HCT116 (cell line): Measurements from ENCODE around the gene KPNB1. TPM values are rescaled to one million over a fixed set of nuclear protein-coding genes. Genes with fewer than 3 reads are reported as not detected.
A peak's percentile ranks its signal among the peaks of the same experiment; 100 is the strongest.

Experiments used
- ATAC-seq: fragments of 200-7000 bp; cut with Tn5 transposase; 2 replicates; pipeline ENCODE4 v1.9.1; 2020; ENCODE audit warnings: mild to moderate bottlenecking, moderate library complexity
- BruUV-seq: library from RNA; stranded (reverse); fragments of 400-500 nt; replicated peaks from 2 replicates; lab custom pipeline; 2021; lab: Mats Ljungman, UMichigan
- CTCF ChIA-PET: fragments of 300-600 bp; sonication (Branson Sonifier 250); formaldehyde crosslinking; loops from one replicate; lab custom pipeline; 2021; ENCODE audit warnings: antibody characterized with exemption; lab: Charles Lee
- POLR2A ChIA-PET: fragments of 300-600, 350-600 bp; sonication (Branson Sonifier 250); formaldehyde crosslinking; loops from one replicate; lab custom pipeline; 2021; ENCODE audit warnings: antibody characterized with exemption; lab: Charles Lee
- RAD21 ChIA-PET, 2 experiments: fragments of 300-600 bp; sonication (Branson Sonifier 250); formaldehyde crosslinking; loops; one replicate each; lab custom pipeline; 2023; ENCODE audit warnings: low total read pairs in 2 of 2; ENCODE audit not compliant: uncharacterized antibody in 2 of 2, unreplicated experiment in 2 of 2, low non-redundant PET in 1 of 2; lab: Charles Lee
- DNase-seq: peaks from one replicate; pipeline ENCODE4 v3.0.0-alpha.2; 2010; ENCODE audit warnings: low read depth, low spot score
- H2AFZ ChIP-seq: fragments of 200-600 bp; shearing (Covaris generic), sonication (generic); 2 replicates; pipeline ENCODE4 v1.6.1; 2017; ENCODE audit warnings: low read depth, mixed run types, mixed read lengths, antibody characterized with exemption, low read length; ENCODE audit not compliant: poor library complexity, severe bottlenecking
- H3K27ac ChIP-seq: 2 replicates; pipeline ENCODE4 v1.5.1; 2012; ENCODE audit warnings: low read depth, low read length
- H3K27me3 ChIP-seq: fragments of 200-600 bp; sonication (generic); 2 replicates; pipeline ENCODE4 v1.6.1; 2016; ENCODE audit warnings: mixed run types, low read length, mixed read lengths; ENCODE audit not compliant: insufficient read depth
- H3K36me3 ChIP-seq, 2 experiments: fragments of 200-500 bp in 1 of 2; fragments of 200-600 bp in 1 of 2; sonication (Bioruptor generic) in 1 of 2; sonication (generic) in 1 of 2; 2 replicates each; pipeline versions ENCODE4 v1.5.1 to v1.6.1; 2014 to 2016; ENCODE audit warnings: low read length in 2 of 2, inconsistent platforms in 1 of 2, mixed read lengths in 1 of 2, mixed run types in 1 of 2; ENCODE audit not compliant: insufficient read depth in 2 of 2, control insufficient read depth in 1 of 2
- H3K4me1 ChIP-seq, 2 experiments: fragments of 200-600 bp in 1 of 2; sonication (generic) in 1 of 2; 2 replicates each; pipeline versions ENCODE4 v1.5.1 to v1.6.1; 2012 to 2017; ENCODE audit warnings: low read length in 2 of 2, inconsistent platforms in 1 of 2, mild to moderate bottlenecking in 1 of 2, mixed read lengths in 1 of 2, mixed run types in 1 of 2, moderate library complexity in 1 of 2; ENCODE audit not compliant: insufficient read depth in 2 of 2, control insufficient read depth in 1 of 2
- H3K4me2 ChIP-seq: fragments of 200-600 bp; sonication (generic); 2 replicates; pipeline ENCODE4 v1.6.1; 2017; ENCODE audit warnings: mixed run types, low read length, mixed read lengths
- H3K4me3 ChIP-seq, 2 experiments: fragments of 200-600 bp in 1 of 2; sonication (generic) in 1 of 2; replicated peaks in 1 of 2; 2 replicates each; pipeline ENCODE4 v1.5.1; 2011 to 2016; ENCODE audit warnings: low read length in 2 of 2, control low read depth in 1 of 2, low read depth in 1 of 2, mild to moderate bottlenecking in 1 of 2, mixed read lengths in 1 of 2, mixed run types in 1 of 2
- H3K79me2 ChIP-seq: fragments of 200-600 bp; sonication (generic); 2 replicates; pipeline ENCODE4 v1.6.1; 2017; ENCODE audit warnings: mild to moderate bottlenecking, mixed run types, low read length, moderate library complexity, mixed read lengths; ENCODE audit not compliant: insufficient read depth
- H3K9ac ChIP-seq: fragments of 200-600 bp; sonication (generic); 2 replicates; pipeline ENCODE4 v1.6.1; 2016; ENCODE audit warnings: low read length, mixed read lengths
- H3K9me2 ChIP-seq: fragments of 200-600 bp; sonication (generic), shearing (Covaris generic); 2 replicates; pipeline ENCODE4 v1.6.1; 2017; ENCODE audit warnings: mixed run types, mild to moderate bottlenecking, moderate library complexity; ENCODE audit not compliant: insufficient read depth
- H3K9me3 ChIP-seq, 2 experiments: fragments of 200-500 bp in 1 of 2; fragments of 200-600 bp in 1 of 2; sonication (Bioruptor generic) in 1 of 2; sonication (generic) in 1 of 2; 2 replicates each; pipeline ENCODE4 v1.6.1; 2014 to 2017; ENCODE audit warnings: low read length in 2 of 2, mixed read lengths in 2 of 2, inconsistent platforms in 1 of 2, low read depth in 1 of 2, mild to moderate bottlenecking in 1 of 2, mixed run types in 1 of 2, moderate library complexity in 1 of 2; ENCODE audit not compliant: control insufficient read depth in 1 of 2, insufficient read depth in 1 of 2
- H4K20me1 ChIP-seq: fragments of 200-600 bp; sonication (generic), shearing (Covaris generic); 2 replicates; pipeline ENCODE4 v1.6.1; 2017; ENCODE audit warnings: mixed run types, mild to moderate bottlenecking, moderate library complexity; ENCODE audit not compliant: insufficient read depth
- CEBPB ChIP-seq: IDR thresholded peaks from 2 replicates; pipeline ENCODE4 v1.6.1; 2012; ENCODE audit warnings: low read depth
- ELF1 ChIP-seq: IDR thresholded peaks from 2 replicates; pipeline ENCODE4 v1.6.1; 2012; ENCODE audit warnings: low read depth, borderline replicate concordance
- FOSL1 ChIP-seq: IDR thresholded peaks from 2 replicates; pipeline ENCODE4 v1.6.1; 2012; ENCODE audit warnings: low read depth
- POLR2AphosphoS5 ChIP-seq: IDR thresholded peaks from 2 replicates; pipeline ENCODE4 v1.6.1; 2011; ENCODE audit warnings: mild to moderate bottlenecking, low read depth, low read length, moderate library complexity
- SIN3A ChIP-seq: IDR thresholded peaks from 2 replicates; pipeline ENCODE4 v1.6.1; 2012; ENCODE audit warnings: low read depth
- TCF7L2 ChIP-seq: IDR thresholded peaks from 2 replicates; pipeline ENCODE4 v1.7.0; 2011; ENCODE audit warnings: borderline replicate concordance, inconsistent platforms; ENCODE audit not compliant: insufficient read depth, insufficient read length; ENCODE audit errors: extremely low read depth
- intact Hi-C: fragments of 100-400 bp; cut with micrococcal nuclease; formaldehyde crosslinking; loops from 2 replicates; pipeline ENCODE4 v1.10.0; 2022
- total RNA-seq: library from RNA; stranded (reverse); gene quantifications from one replicate; pipeline ENCODE4 v1.2.1, GENCODE V29; 2021; ENCODE audit not compliant: unreplicated experiment
- TF ChIP-seq, protein P1 (sequence below): IDR thresholded peaks from 2 replicates; pipeline ENCODE4 v1.6.1; 2012
- TF ChIP-seq, protein P2 (sequence below): IDR thresholded peaks from 2 replicates; pipeline ENCODE4 v1.6.1; 2012
- TF ChIP-seq, protein P3 (sequence below): IDR thresholded peaks from 2 replicates; pipeline ENCODE4 v1.6.1; 2012; ENCODE audit warnings: low read depth

The KPNB1 gene
- total RNA-seq, 1 experiment from 2014 or later, result 526 TPM

DNA sequence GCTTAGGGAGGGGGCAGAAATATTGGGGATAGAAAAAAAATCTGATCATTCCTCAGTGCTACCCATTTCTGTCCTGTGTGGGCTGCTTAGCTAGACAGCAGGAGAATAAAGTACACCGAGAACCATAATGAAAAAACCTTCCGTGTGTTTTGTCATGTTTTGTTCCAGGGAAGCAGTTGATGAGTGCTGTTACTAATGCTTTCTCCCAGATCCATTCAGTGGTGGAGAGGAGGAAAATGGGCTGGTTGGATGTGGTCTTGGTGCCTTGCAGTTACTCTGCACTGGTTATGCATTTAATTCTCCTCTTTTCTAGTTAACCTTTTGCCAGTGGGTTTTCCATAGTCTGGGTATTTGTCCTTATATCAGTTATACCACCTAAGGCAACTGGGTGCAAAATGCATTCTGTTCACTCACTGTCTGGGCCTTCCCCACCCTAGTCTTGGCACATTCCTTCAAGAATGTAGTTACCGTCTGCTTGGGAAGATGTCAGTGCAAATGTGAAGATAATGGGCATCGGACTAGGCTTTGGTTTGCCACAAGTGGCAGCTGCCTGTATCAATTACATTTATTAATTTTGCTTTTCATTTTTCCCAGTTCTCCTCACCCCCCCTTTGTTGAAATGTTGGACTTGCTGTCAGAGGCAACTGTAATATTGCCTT is 34.9 kb downstream of the KPNB1 start:
- Histone ChIP-seq H3K9me2 (no peaks in the 10 kb centered on the region), H3K27ac (no peak overlapping the region), H3K4me3 (no peak overlapping the region), H3K79me2 (peaks cover 4% of the 10 kb centered on the region; the same call in 1 of the 2 replicates), H3K27me3 (no peaks in the 10 kb centered on the region), H2AFZ (no peak overlapping the region), H3K4me2 (no peak overlapping the region), H3K9me3 (no peaks in the 10 kb centered on the region), H3K36me3 (peaks cover 47 to 56% of the 10 kb centered on the region in 2 experiments), H4K20me1 (peaks cover 14% of the 10 kb centered on the region; the same call in 1 of the 2 replicates), H3K9ac (no peak overlapping the region), H3K4me1 (peaks cover 0 to 8% of the 10 kb centered on the region in 2 experiments; a peak in 1 of 4 replicates)
- intact Hi-C loops, result no loop called here
- ChIA-PET CTCF (no interaction called here), RAD21 (no interaction called here), POLR2A (interaction anchor here (0.8 to 1.1 kb wide), 3 partner anchors 10 to 14 kb away, joined by 3 read pairs; partner anchors contain the start of gene TBKBP1)
- BruUV-seq, result no TSS peak
- no peak for DNase-seq
- ATAC-seq, result 0 out of 2 replicates have a peak, but pooled peaks have one; percentile 19
- 0 out of 2 replicates have a peak, but pooled peaks have one; percentile 16 for TF ChIP-seq POLR2AphosphoS5
- TF ChIP-seq, protein P1, sequence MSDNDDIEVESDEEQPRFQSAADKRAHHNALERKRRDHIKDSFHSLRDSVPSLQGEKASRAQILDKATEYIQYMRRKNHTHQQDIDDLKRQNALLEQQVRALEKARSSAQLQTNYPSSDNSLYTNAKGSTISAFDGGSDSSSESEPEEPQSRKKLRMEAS, result no peak
- TF ChIP-seq, protein P2, sequence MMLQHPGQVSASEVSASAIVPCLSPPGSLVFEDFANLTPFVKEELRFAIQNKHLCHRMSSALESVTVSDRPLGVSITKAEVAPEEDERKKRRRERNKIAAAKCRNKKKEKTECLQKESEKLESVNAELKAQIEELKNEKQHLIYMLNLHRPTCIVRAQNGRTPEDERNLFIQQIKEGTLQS, result no peak
- TF ChIP-seq TCF7L2, result no peak

DNA sequence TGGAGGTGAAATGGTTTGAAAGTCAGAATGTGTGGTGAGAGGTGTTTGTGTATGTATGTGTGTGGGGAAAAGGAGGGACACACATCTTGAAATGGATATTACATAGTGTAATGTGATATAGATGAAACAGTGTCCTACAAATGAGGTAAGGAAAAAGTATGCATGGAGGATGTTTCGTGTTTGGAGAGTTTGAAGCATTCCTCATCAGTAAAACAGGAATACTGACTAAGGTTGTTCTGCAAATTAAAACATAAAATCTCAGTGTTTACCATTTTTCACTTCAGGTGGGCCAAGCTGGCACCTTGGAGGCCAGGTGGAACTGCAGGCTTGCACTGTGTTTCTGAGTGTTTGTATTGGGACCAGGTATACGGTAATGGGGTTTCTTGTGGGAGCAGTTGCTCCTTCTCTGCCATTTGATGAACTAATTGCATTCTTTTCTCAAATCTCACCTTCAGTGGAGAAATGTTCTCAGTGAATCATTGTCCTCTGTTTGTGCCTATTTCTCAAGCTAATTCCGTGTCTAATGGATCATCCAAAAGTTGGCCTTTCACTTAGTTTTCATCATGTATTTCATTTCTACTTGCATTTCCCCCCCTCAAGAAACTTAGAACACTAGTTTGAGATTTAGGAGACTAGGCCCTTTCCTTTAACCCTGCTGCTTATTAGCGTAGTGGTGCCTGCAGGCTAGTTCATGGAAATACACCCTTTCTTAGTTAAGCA is 36.0 kb downstream of the KPNB1 start:
- Histone ChIP-seq H2AFZ (no peak overlapping the region), H4K20me1 (peaks cover 14% of the 10 kb centered on the region; the same call in 1 of the 2 replicates), H3K36me3 (peaks cover 37 to 47% of the 10 kb centered on the region in 2 experiments), H3K27ac (no peak overlapping the region), H3K4me2 (no peak overlapping the region), H3K4me1 (peaks cover 5 to 17% of the 10 kb centered on the region in 2 experiments; a peak in 3 of 4 replicates), H3K9ac (no peak overlapping the region), H3K4me3 (no peak overlapping the region), H3K79me2 (peaks cover under 1% of the 10 kb centered on the region; the same call in 1 of the 2 replicates), H3K9me3 (no peaks in the 10 kb centered on the region), H3K27me3 (no peaks in the 10 kb centered on the region), H3K9me2 (no peaks in the 10 kb centered on the region)
- ChIA-PET RAD21 (no interaction called here), POLR2A (no interaction called here), CTCF (no interaction called here)
- ATAC-seq (no peak), DNase-seq (no peak)
- BruUV-seq, result no TSS peak
- intact Hi-C loops, result no loop called here
- TF ChIP-seq CEBPB, result no peak
- TF ChIP-seq SIN3A, result no peak
- TF ChIP-seq TCF7L2, result no peak
- no peak for TF ChIP-seq ELF1
- TF ChIP-seq, protein P2, result no peak
- TF ChIP-seq, protein P3, sequence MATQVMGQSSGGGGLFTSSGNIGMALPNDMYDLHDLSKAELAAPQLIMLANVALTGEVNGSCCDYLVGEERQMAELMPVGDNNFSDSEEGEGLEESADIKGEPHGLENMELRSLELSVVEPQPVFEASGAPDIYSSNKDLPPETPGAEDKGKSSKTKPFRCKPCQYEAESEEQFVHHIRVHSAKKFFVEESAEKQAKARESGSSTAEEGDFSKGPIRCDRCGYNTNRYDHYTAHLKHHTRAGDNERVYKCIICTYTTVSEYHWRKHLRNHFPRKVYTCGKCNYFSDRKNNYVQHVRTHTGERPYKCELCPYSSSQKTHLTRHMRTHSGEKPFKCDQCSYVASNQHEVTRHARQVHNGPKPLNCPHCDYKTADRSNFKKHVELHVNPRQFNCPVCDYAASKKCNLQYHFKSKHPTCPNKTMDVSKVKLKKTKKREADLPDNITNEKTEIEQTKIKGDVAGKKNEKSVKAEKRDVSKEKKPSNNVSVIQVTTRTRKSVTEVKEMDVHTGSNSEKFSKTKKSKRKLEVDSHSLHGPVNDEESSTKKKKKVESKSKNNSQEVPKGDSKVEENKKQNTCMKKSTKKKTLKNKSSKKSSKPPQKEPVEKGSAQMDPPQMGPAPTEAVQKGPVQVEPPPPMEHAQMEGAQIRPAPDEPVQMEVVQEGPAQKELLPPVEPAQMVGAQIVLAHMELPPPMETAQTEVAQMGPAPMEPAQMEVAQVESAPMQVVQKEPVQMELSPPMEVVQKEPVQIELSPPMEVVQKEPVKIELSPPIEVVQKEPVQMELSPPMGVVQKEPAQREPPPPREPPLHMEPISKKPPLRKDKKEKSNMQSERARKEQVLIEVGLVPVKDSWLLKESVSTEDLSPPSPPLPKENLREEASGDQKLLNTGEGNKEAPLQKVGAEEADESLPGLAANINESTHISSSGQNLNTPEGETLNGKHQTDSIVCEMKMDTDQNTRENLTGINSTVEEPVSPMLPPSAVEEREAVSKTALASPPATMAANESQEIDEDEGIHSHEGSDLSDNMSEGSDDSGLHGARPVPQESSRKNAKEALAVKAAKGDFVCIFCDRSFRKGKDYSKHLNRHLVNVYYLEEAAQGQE, result no peak
- TF ChIP-seq FOSL1, result no peak
